HepG2 (cell line): ENCODE measurements around the gene DIPK1C. TPM values are rescaled to one million over a fixed set of nuclear protein-coding genes. Genes with fewer than 3 reads are reported as not detected.
A peak's percentile ranks its signal among the peaks of the same experiment; 100 is the strongest.

Source experiments
- ARID4A ChIP-seq: sonication (generic); formaldehyde crosslinking; IDR thresholded peaks from 2 replicates; pipeline ENCODE4 v1.5.0; 2020; ENCODE audit warnings: mild to moderate bottlenecking, missing genetic modification reagents, borderline replicate concordance
- CCAR2 ChIP-seq: fragments of 200-400 bp; formaldehyde crosslinking; optimal IDR thresholded peaks from 2 replicates; pipeline ENCODE3; 2018; ENCODE audit warnings: low read depth, mild to moderate bottlenecking, low read length, moderate library complexity
- GATA4 ChIP-seq: sonication (generic); IDR thresholded peaks from 2 replicates; pipeline ENCODE4 v1.6.1; 2016; ENCODE audit warnings: antibody characterized with exemption, low read depth, borderline replicate concordance
- GLMP ChIP-seq: sonication (generic); formaldehyde crosslinking; IDR thresholded peaks from 2 replicates; pipeline ENCODE4 v1.9.0; 2021; ENCODE audit warnings: missing genetic modification reagents, mild to moderate bottlenecking, borderline replicate concordance
- HMG20B ChIP-seq: conservative IDR thresholded peaks from 2 replicates; pipeline ENCODE4 v1.6.1; 2016; ENCODE audit warnings: missing genetic modification reagents, missing compliant biosample characterization
- HMGA1 ChIP-seq: sonication (generic); formaldehyde crosslinking; conservative IDR thresholded peaks from 2 replicates; pipeline ENCODE4 v1.4.0; 2020; ENCODE audit warnings: missing genetic modification reagents
- SMAD9 ChIP-seq: sonication (generic); formaldehyde crosslinking; IDR thresholded peaks from 2 replicates; pipeline ENCODE4 v1.5.1; 2020; ENCODE audit warnings: mild to moderate bottlenecking, missing genetic modification reagents
- TAF1 ChIP-seq: sonication (generic); formaldehyde crosslinking; IDR thresholded peaks from 2 replicates; pipeline ENCODE4 v1.4.0; 2020; ENCODE audit warnings: missing genetic modification reagents
- ZFP37 ChIP-seq: sonication (generic); formaldehyde crosslinking; IDR thresholded peaks from 2 replicates; pipeline ENCODE4 v1.4.0; 2020; ENCODE audit warnings: missing genetic modification reagents, borderline replicate concordance
- ZNF263 ChIP-seq: sonication (generic); formaldehyde crosslinking; IDR thresholded peaks from 2 replicates; pipeline ENCODE4 v1.4.0; 2020; ENCODE audit warnings: missing genetic modification reagents
- ZNF430 ChIP-seq: sonication (generic); formaldehyde crosslinking; IDR thresholded peaks from 2 replicates; pipeline ENCODE4 v1.9.0; 2021; ENCODE audit warnings: mild to moderate bottlenecking, missing genetic modification reagents
- ZNF451 ChIP-seq: sonication (generic); formaldehyde crosslinking; IDR thresholded peaks from 2 replicates; pipeline ENCODE4 v1.5.0; 2020; ENCODE audit warnings: mild to moderate bottlenecking, missing genetic modification reagents
- ZNF564 ChIP-seq: sonication (generic); formaldehyde crosslinking; IDR thresholded peaks from 2 replicates; pipeline ENCODE4 v1.8.1; 2023; ENCODE audit warnings: mild to moderate bottlenecking, missing genetic modification reagents
- ZNF691 ChIP-seq: sonication (generic); formaldehyde crosslinking; IDR thresholded peaks from 2 replicates; pipeline ENCODE4 v1.4.0; 2020; ENCODE audit warnings: missing genetic modification reagents, low read depth, mild to moderate bottlenecking, borderline replicate concordance
- ZNF891 ChIP-seq: sonication (generic); formaldehyde crosslinking; IDR thresholded peaks from 2 replicates; pipeline ENCODE4 v1.5.0; 2020; ENCODE audit warnings: mild to moderate bottlenecking, missing genetic modification reagents
- polyA plus RNA-seq, 8 experiments: library from polyadenylated mRNA; depleted of rRNA in 3 of 8; stranded (reverse) in 7 of 8; unstranded in 1 of 8; fragments of >200 nt; fragmentation: Illumina TruSeq in 4 of 8; extraction: Trizol in 4 of 8; gene quantifications; 2 replicates each; pipeline versions ENCODE4 v1.2.1 to v1.2.3, GENCODE V29; 2011 to 2016; ENCODE audit warnings: low read depth in 4 of 8, missing spikeins in 1 of 8, mixed read lengths in 1 of 8; ENCODE audit not compliant: insufficient read depth in 1 of 8
- total RNA-seq, 5 experiments: library from RNA; depleted of rRNA; stranded (reverse); fragments of >200 nt; fragmentation: Illumina TruSeq; extraction: Trizol; gene quantifications; 2 replicates each; pipeline ENCODE4 v1.2.3, GENCODE V29; 2016; ENCODE audit warnings: low read depth in 1 of 5
- TF ChIP-seq, protein P1 (sequence below): IDR thresholded peaks from 2 replicates; pipeline ENCODE4 v1.6.1; 2016; ENCODE audit warnings: missing genetic modification reagents, missing compliant biosample characterization
- TF ChIP-seq, protein P2 (sequence below): sonication (generic); formaldehyde crosslinking; IDR thresholded peaks from 2 replicates; pipeline ENCODE4 v1.4.0; 2020; ENCODE audit warnings: missing genetic modification reagents

Gene DIPK1C
- total and polyA plus RNA-seq, 2 of the 13 experiments (the other 11 are each of a cell fraction or from before 2014, with no cell fraction given), result 1.8 TPM; not detected in 1

DNA sequence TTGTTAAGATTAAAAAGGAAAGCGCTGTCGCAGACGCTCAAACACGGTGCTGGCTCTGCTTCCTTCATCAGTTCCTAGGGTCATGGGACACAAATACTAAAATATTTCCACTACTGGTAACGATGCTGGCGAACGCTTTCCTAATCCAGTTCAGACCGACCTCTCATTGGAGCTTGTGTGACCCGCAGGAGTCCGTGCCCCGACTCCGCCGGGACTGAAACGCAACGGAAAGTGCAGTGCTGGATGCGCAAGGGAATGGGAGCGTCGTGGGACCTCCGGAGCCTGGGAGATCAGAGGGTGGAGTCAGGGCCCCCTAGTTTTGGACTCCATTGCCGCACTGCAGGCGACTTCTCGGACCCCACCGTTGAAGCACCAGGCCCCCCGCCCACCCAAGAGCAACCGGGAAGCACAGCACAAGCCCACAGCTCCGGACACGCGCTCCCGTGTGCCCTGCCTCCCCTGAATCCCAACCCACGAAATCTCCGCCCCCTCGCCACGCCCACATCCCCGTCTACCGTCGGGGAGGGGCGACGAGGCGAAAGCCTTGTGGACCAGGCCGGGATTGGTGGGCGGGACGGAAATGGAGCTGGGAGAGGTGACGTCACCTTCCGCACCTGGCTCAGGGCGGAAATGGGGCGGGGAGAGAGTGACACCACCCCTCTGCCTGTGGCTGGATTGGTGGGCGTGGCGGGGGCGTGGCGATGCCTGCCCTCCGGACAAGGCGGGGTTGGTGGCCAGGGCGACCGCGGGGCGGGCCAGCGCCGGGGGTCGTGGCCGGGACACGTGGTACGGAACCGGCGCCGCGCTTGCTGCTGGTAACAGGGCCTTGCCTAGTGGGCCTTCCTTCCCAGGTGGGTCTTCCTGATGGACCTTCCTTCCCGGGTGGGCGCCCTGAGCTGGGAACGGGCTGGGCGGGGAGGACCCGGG lies 38.7 kb upstream of the DIPK1C start, which contains the start of gene CNDP2 (continued):
- TF ChIP-seq ARID4A (peak; percentile 99), ZNF263 (CRISPR knock-in tag) (0 out of 2 replicates have a peak, but pooled peaks have one; percentile 6), ZNF451 (CRISPR knock-in tag) (0 out of 2 replicates have a peak, but pooled peaks have one; percentile 14), ZNF691 (peak; percentile 82; the same call in 1 of the 2 replicates), GLMP (CRISPR knock-in tag) (no peak), ZFP37 (CRISPR knock-in tag) (no peak), ZNF430 (CRISPR knock-in tag) (no peak; the same call in none of the 2 replicates), HMG20B (CRISPR knock-in tag) (no peak), HMGA1 (CRISPR knock-in tag) (no peak), ZNF891 (CRISPR knock-in tag) (0 out of 2 replicates have a peak, but pooled peaks have one; percentile 55), ZNF564 (CRISPR knock-in tag) (no peak), CCAR2 (no peak), SMAD9 (0 out of 2 replicates have a peak, but pooled peaks have one; percentile 53), GATA4 (0 out of 2 replicates have a peak, but pooled peaks have one; percentile 52), TAF1 (CRISPR knock-in tag) (peak; percentile 64)
- TF ChIP-seq, protein P1, sequence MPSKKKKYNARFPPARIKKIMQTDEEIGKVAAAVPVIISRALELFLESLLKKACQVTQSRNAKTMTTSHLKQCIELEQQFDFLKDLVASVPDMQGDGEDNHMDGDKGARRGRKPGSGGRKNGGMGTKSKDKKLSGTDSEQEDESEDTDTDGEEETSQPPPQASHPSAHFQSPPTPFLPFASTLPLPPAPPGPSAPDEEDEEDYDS (CRISPR knock-in tag), result peak; percentile 91
- TF ChIP-seq, protein P2, sequence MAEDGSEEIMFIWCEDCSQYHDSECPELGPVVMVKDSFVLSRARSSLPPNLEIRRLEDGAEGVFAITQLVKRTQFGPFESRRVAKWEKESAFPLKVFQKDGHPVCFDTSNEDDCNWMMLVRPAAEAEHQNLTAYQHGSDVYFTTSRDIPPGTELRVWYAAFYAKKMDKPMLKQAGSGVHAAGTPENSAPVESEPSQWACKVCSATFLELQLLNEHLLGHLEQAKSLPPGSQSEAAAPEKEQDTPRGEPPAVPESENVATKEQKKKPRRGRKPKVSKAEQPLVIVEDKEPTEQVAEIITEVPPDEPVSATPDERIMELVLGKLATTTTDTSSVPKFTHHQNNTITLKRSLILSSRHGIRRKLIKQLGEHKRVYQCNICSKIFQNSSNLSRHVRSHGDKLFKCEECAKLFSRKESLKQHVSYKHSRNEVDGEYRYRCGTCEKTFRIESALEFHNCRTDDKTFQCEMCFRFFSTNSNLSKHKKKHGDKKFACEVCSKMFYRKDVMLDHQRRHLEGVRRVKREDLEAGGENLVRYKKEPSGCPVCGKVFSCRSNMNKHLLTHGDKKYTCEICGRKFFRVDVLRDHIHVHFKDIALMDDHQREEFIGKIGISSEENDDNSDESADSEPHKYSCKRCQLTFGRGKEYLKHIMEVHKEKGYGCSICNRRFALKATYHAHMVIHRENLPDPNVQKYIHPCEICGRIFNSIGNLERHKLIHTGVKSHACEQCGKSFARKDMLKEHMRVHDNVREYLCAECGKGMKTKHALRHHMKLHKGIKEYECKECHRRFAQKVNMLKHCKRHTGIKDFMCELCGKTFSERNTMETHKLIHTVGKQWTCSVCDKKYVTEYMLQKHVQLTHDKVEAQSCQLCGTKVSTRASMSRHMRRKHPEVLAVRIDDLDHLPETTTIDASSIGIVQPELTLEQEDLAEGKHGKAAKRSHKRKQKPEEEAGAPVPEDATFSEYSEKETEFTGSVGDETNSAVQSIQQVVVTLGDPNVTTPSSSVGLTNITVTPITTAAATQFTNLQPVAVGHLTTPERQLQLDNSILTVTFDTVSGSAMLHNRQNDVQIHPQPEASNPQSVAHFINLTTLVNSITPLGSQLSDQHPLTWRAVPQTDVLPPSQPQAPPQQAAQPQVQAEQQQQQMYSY (CRISPR knock-in tag), result 0 out of 2 replicates have a peak, but pooled peaks have one; percentile 26
